ENCODE data around the gene SMIM29. TPM values are rescaled to one million over a fixed set of nuclear protein-coding genes. Genes with fewer than 3 reads are reported as not detected.
A peak's percentile ranks its signal among the peaks of the same experiment; 100 is the strongest.

The SMIM29 gene
- total RNA-seq, 1 experiment from 2014 or later, result 25.1 TPM

DNA sequence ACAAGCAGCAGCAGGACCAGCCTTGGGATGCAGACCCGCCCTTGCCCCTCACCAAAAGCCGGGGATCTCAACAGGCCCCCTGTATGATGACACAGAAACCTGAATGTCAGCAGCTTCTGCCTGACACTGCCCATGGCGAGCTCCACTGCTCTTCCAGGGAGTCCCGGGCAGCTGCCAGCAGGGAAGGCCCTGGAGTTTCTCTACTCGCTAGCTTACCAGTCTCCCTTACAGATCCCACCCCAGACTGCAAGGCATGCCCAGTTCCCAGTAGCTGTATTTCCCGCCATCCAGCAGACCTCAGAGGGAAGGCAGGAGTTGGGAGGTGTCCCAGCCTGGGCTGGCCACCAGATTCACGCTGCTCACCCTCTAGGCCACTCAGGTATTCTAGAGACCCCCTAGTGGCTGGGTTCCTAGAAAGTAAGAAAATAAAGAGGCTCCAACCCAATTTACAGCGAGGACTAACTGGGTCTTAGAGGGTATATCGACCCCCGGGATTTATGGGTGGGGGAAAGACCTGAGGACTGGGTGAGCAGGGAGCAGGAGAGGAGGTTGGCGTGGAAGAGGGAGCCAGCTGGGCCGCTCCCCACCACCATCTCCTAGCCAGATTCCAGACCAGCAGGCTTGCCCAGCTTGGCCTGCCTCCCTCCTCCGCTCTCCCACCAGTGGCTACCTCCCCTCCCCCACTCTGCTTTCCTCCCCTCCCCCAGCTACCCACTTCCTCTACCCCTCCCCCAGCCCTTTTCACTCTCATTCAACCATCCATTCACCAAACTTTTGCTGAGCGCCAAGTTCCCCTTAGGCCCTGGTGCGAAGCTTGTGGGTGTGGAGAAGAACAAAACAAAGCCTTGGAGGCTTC is 21.8 kb downstream of the SMIM29 start:
- no peaks in the 10 kb centered on the region for H3K9me2 ChIP-seq (ENCODE audit: insufficient read depth)
- H2AFZ ChIP-seq (ENCODE audit: low read depth, low read length, poor library complexity, severe bottlenecking), result no peak overlapping the region
- peak overlapping the region in 1 of 2 experiments; percentile 24; a peak in 1 of 4 replicates for H3K4me3 ChIP-seq (replicated peaks in 1 of 2; ENCODE audit: low read depth in 1 of 2, low read length in 2 of 2)
- no peaks in the 10 kb centered on the region for H4K20me1 ChIP-seq (ENCODE audit: insufficient read depth)
- no TSS peak for BruUV-seq (replicated peaks)
- H3K4me1 ChIP-seq (ENCODE audit: control insufficient read depth in 1 of 2, insufficient read depth in 2 of 2, low read length in 2 of 2), result peaks cover 74 to 96% of the 10 kb centered on the region in 2 experiments
- peak overlapping the region; percentile 96 for H3K4me2 ChIP-seq (ENCODE audit: low read length)
- CTCF ChIA-PET, result interaction anchor here (0.7 to 1.5 kb wide), 2 partner anchors 22 to 31 kb away, joined by 4 to 5 read pairs; no protein-coding TSS in a partner anchor
- TF ChIP-seq, protein P1, sequence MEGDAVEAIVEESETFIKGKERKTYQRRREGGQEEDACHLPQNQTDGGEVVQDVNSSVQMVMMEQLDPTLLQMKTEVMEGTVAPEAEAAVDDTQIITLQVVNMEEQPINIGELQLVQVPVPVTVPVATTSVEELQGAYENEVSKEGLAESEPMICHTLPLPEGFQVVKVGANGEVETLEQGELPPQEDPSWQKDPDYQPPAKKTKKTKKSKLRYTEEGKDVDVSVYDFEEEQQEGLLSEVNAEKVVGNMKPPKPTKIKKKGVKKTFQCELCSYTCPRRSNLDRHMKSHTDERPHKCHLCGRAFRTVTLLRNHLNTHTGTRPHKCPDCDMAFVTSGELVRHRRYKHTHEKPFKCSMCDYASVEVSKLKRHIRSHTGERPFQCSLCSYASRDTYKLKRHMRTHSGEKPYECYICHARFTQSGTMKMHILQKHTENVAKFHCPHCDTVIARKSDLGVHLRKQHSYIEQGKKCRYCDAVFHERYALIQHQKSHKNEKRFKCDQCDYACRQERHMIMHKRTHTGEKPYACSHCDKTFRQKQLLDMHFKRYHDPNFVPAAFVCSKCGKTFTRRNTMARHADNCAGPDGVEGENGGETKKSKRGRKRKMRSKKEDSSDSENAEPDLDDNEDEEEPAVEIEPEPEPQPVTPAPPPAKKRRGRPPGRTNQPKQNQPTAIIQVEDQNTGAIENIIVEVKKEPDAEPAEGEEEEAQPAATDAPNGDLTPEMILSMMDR (IDR thresholded peaks at IDR 0.05 in 2 of 3, conservative IDR thresholded peaks at IDR 0.05 in 1 of 3; ENCODE audit: borderline replicate concordance in 1 of 3, insufficient read depth in 1 of 3, low read depth in 2 of 3, low read length in 2 of 3), result peak in 2 of 3 experiments; percentile 3 to 21; a peak in 2 of 6 replicates
- no peak for TF ChIP-seq POLR2A (IDR thresholded peaks at IDR 0.05; ENCODE audit: borderline replicate concordance, extremely low read depth, insufficient read depth, insufficient read length)
- no peaks in the 10 kb centered on the region for H3K9me3 ChIP-seq (ENCODE audit: control insufficient read depth in 1 of 2, insufficient read depth in 1 of 2, low read depth in 1 of 2, low read length in 2 of 2)
- POLR2A ChIA-PET, result interaction anchor here (1.0 to 3.7 kb wide), 7 partner anchors 10 to 199 kb away, joined by 3 to 38 read pairs (median 8); partner anchors contain the start of genes HMGA1, RPS10 and SMIM29
- RAD21 ChIA-PET (ENCODE audit: low non-redundant PET in 1 of 2, low total read pairs in 2 of 2, uncharacterized antibody in 2 of 2, unreplicated experiment in 2 of 2), result no interaction called here
- peak overlapping the region; percentile 61 for H3K9ac ChIP-seq (ENCODE audit: low read length)
- intact Hi-C loops (cut with micrococcal nuclease), result no loop called here
- H3K79me2 ChIP-seq (ENCODE audit: insufficient read depth, low read length), result no peaks in the 10 kb centered on the region
- no peak for DNase-seq (ENCODE audit: low read depth, low spot score)
- no peak for ATAC-seq
- H3K27me3 ChIP-seq (ENCODE audit: insufficient read depth, low read length), result no peaks in the 10 kb centered on the region
- H3K36me3 ChIP-seq (ENCODE audit: control insufficient read depth in 1 of 2, insufficient read depth in 2 of 2, low read length in 2 of 2), result no peaks in the 10 kb centered on the region
- peak overlapping the region; percentile 87 for H3K27ac ChIP-seq (ENCODE audit: low read depth, low read length)

DNA sequence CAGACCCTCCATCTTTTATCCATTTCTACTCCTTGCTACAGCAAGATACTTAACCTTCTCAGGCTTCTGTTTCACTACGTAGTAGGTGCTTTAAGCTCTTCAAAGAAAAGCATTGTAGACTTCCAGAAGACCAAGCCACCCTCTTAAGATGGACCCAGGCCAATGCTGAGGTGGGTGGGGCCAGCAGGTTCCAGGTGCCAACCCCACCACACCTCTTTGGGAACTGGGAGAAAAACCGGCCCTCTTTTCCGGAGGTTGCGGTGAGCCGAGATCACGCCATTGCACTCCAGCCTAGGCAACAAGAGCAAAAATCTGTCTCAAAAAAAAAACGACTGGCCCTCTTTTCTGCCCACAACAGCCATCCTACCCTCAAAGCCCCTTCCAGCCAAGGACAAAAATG is 22.7 kb downstream of the SMIM29 start:
- H3K36me3 ChIP-seq (ENCODE audit: control insufficient read depth in 1 of 2, insufficient read depth in 2 of 2, low read length in 2 of 2), result no peaks in the 10 kb centered on the region
- no peaks in the 10 kb centered on the region for H3K9me2 ChIP-seq (ENCODE audit: insufficient read depth)
- POLR2A ChIA-PET, result interaction anchor here (1.0 to 3.7 kb wide), 3 partner anchors 10 to 25 kb away, joined by 4 to 38 read pairs (median 8); partner anchors contain the start of gene HMGA1
- ATAC-seq, result no peak
- DNase-seq (ENCODE audit: low read depth, low spot score), result no peak
- H3K4me2 ChIP-seq (ENCODE audit: low read length), result peak overlapping the region; percentile 96
- no peaks in the 10 kb centered on the region for H4K20me1 ChIP-seq (ENCODE audit: insufficient read depth)
- no peak overlapping the region for H3K4me3 ChIP-seq (replicated peaks in 1 of 2; ENCODE audit: low read depth in 1 of 2, low read length in 2 of 2)
- H3K27ac ChIP-seq (ENCODE audit: low read depth, low read length), result peak overlapping the region; percentile 87; the same call in 1 of the 2 replicates
- H2AFZ ChIP-seq (ENCODE audit: low read depth, low read length, poor library complexity, severe bottlenecking), result no peak overlapping the region
- no TSS peak for BruUV-seq (replicated peaks)
- H3K79me2 ChIP-seq (ENCODE audit: insufficient read depth, low read length), result no peaks in the 10 kb centered on the region
- intact Hi-C loops (cut with micrococcal nuclease), result no loop called here
- no peaks in the 10 kb centered on the region for H3K27me3 ChIP-seq (ENCODE audit: insufficient read depth, low read length)
- no peaks in the 10 kb centered on the region for H3K9me3 ChIP-seq (ENCODE audit: control insufficient read depth in 1 of 2, insufficient read depth in 1 of 2, low read depth in 1 of 2, low read length in 2 of 2)
- CTCF ChIA-PET, result no interaction called here
- RAD21 ChIA-PET (ENCODE audit: low non-redundant PET in 1 of 2, low total read pairs in 2 of 2, uncharacterized antibody in 2 of 2, unreplicated experiment in 2 of 2), result no interaction called here
- peak overlapping the region; percentile 61 for H3K9ac ChIP-seq (ENCODE audit: low read length)
- H3K4me1 ChIP-seq (ENCODE audit: control insufficient read depth in 1 of 2, insufficient read depth in 2 of 2, low read length in 2 of 2), result peaks cover 72 to 87% of the 10 kb centered on the region in 2 experiments
- TF ChIP-seq SRF (IDR thresholded peaks at IDR 0.05; ENCODE audit: low read depth) (no peak), POLR2A (IDR thresholded peaks at IDR 0.05; ENCODE audit: borderline replicate concordance, extremely low read depth, insufficient read depth, insufficient read length) (no peak), EGR1 (IDR thresholded peaks at IDR 0.05; ENCODE audit: low read depth) (no peak), POLR2AphosphoS5 (IDR thresholded peaks at IDR 0.05; ENCODE audit: low read depth, low read length) (no peak), JUND (IDR thresholded peaks at IDR 0.05) (no peak), EZH2 (IDR thresholded peaks at IDR 0.05) (no peak)
- TF ChIP-seq, protein P1 (IDR thresholded peaks at IDR 0.05 in 2 of 3, conservative IDR thresholded peaks at IDR 0.05 in 1 of 3; ENCODE audit: borderline replicate concordance in 1 of 3, insufficient read depth in 1 of 3, low read depth in 2 of 3, low read length in 2 of 3), result no peak
- TF ChIP-seq, protein P2, sequence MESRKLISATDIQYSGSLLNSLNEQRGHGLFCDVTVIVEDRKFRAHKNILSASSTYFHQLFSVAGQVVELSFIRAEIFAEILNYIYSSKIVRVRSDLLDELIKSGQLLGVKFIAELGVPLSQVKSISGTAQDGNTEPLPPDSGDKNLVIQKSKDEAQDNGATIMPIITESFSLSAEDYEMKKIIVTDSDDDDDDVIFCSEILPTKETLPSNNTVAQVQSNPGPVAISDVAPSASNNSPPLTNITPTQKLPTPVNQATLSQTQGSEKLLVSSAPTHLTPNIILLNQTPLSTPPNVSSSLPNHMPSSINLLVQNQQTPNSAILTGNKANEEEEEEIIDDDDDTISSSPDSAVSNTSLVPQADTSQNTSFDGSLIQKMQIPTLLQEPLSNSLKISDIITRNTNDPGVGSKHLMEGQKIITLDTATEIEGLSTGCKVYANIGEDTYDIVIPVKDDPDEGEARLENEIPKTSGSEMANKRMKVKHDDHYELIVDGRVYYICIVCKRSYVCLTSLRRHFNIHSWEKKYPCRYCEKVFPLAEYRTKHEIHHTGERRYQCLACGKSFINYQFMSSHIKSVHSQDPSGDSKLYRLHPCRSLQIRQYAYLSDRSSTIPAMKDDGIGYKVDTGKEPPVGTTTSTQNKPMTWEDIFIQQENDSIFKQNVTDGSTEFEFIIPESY (IDR thresholded peaks at IDR 0.05; ENCODE audit: extremely low read depth, insufficient replicate concordance, low read length), result no peak
